HCT116 (cell line): ENCODE data around the gene COL2A1.

Source experiments
- CEBPB ChIP-seq: IDR thresholded peaks from 2 replicates; pipeline ENCODE4 v1.6.1; 2012; ENCODE audit warnings: low read depth
- POLR2A ChIP-seq: IDR thresholded peaks from 2 replicates; pipeline ENCODE4 v1.7.0; 2011; ENCODE audit warnings: borderline replicate concordance; ENCODE audit not compliant: insufficient read depth, insufficient read length; ENCODE audit errors: extremely low read depth
- RAD21 ChIP-seq: IDR thresholded peaks from 2 replicates; pipeline ENCODE4 v1.6.1; 2012; ENCODE audit warnings: low read depth, mild to moderate bottlenecking
- REST ChIP-seq: IDR thresholded peaks from 2 replicates; pipeline ENCODE4 v1.6.1; 2012; ENCODE audit warnings: low read depth
- SRF ChIP-seq: IDR thresholded peaks from 2 replicates; pipeline ENCODE4 v1.6.1; 2012; ENCODE audit warnings: low read depth
- TF ChIP-seq, protein P1 (sequence below), 3 experiments: fragments of 200-600 bp in 1 of 3; sonication (generic) in 1 of 3; IDR thresholded peaks in 2 of 3; conservative IDR thresholded peaks in 1 of 3; 2 replicates each; pipeline ENCODE4 v1.5.1; 2012 to 2017; ENCODE audit warnings: low read depth in 2 of 3, low read length in 2 of 3, antibody characterized with exemption in 1 of 3, borderline replicate concordance in 1 of 3, control low read depth in 1 of 3, mild to moderate bottlenecking in 1 of 3, mixed read lengths in 1 of 3, mixed run types in 1 of 3, moderate library complexity in 1 of 3; ENCODE audit not compliant: insufficient read depth in 1 of 3

DNA sequence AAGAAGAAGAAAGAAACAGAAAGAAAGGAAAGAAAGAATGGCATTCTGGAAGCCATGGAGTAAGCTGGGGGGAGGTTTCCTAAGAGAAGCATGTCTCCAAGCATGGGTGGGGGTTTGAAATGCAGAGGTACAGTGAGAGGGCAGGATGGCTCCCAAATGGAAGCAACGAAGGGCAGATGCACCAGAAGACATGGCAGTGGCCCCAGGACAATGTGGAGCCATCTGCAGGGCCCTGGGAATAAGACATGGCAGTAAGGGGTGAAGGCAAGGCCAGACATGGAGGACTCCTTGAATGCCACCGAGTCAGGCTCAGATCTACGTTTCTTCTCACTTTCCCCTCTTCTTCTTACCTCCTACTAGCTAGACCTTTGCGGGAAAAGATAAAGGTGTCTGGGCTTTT is 4.7 kb upstream of the COL2A1 start:
- TF ChIP-seq, protein P1, sequence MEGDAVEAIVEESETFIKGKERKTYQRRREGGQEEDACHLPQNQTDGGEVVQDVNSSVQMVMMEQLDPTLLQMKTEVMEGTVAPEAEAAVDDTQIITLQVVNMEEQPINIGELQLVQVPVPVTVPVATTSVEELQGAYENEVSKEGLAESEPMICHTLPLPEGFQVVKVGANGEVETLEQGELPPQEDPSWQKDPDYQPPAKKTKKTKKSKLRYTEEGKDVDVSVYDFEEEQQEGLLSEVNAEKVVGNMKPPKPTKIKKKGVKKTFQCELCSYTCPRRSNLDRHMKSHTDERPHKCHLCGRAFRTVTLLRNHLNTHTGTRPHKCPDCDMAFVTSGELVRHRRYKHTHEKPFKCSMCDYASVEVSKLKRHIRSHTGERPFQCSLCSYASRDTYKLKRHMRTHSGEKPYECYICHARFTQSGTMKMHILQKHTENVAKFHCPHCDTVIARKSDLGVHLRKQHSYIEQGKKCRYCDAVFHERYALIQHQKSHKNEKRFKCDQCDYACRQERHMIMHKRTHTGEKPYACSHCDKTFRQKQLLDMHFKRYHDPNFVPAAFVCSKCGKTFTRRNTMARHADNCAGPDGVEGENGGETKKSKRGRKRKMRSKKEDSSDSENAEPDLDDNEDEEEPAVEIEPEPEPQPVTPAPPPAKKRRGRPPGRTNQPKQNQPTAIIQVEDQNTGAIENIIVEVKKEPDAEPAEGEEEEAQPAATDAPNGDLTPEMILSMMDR (IDR thresholded peaks at IDR 0.05 in 2 of 3, conservative IDR thresholded peaks at IDR 0.05 in 1 of 3; ENCODE audit: borderline replicate concordance in 1 of 3, insufficient read depth in 1 of 3, low read depth in 2 of 3, low read length in 2 of 3), result no peak
- no peak for TF ChIP-seq POLR2A
- TF ChIP-seq CEBPB, result no peak
- TF ChIP-seq REST, result no peak
- no peak for TF ChIP-seq SRF
- TF ChIP-seq RAD21, result no peak
